K562 (cell line): ENCODE data around the gene ZCCHC3. TPM values are rescaled to one million over a fixed set of nuclear protein-coding genes. Genes with fewer than 3 reads are reported as not detected.
A peak's percentile ranks its signal among the peaks of the same experiment; 100 is the strongest.

Experiments
- ATAC-seq: fragments of 200-7000 bp; cut with Tn5 transposase; 3 replicates; pipeline ENCODE4 v1.9.1; 2020; ENCODE audit warnings: moderate library complexity
- BruUV-seq: library from RNA; stranded (reverse); fragments of 400-500 nt; replicated peaks from 2 replicates; lab custom pipeline; 2021; lab: Mats Ljungman, UMichigan
- CTCF ChIA-PET: fragments of 300-600 bp; formaldehyde crosslinking; extraction: SDS; loops from one replicate; lab custom pipeline; 2021; ENCODE audit warnings: low intra/inter-chr PET ratio; lab: Yijun Ruan, JAX
- POLR2A ChIA-PET: fragments of 300-600, 350-650 bp; sonication (Branson Sonifier 250); formaldehyde crosslinking; extraction: SDS; loops from one replicate; lab custom pipeline; 2021; ENCODE audit warnings: antibody characterized with exemption, inconsistent platforms; lab: Yijun Ruan, JAX
- DNase-seq, 4 experiments: peaks; one replicate each; pipeline versions ENCODE4 v3.0.0 to v3.0.0-alpha.2; 2011 to 2018; ENCODE audit warnings: low spot score in 3 of 4, mixed read lengths in 3 of 4; ENCODE audit errors: extremely low read depth in 1 of 4
- FAIRE-seq: peaks from 2 replicates; lab custom pipeline; 2011; peaks lifted over from hg19 to GRCh38; lab: Jason Lieb, UNC
- H2AFZ ChIP-seq: 2 replicates; pipeline ENCODE4 v1.6.0; 2011; ENCODE audit warnings: low read depth, low read length, control low read depth, inconsistent platforms
- H3K27ac ChIP-seq: fragments of 200-600 bp; 3 replicates; pipeline ENCODE4 v1.8.0; 2011; ENCODE audit warnings: low read depth, mild to moderate bottlenecking, control low read depth, inconsistent platforms, low read length, moderate library complexity, mixed read lengths; ENCODE audit errors: extremely low read depth
- H3K27me3 ChIP-seq, 2 experiments: fragments of 300-600 bp in 1 of 2; 2 replicates in 1 of 2; 3 replicates in 1 of 2; pipeline versions ENCODE4 v1.6.0 to v1.8.0; 2011; ENCODE audit warnings: inconsistent platforms in 2 of 2, low read length in 2 of 2, mild to moderate bottlenecking in 1 of 2, mixed read lengths in 1 of 2, moderate library complexity in 1 of 2; ENCODE audit not compliant: control insufficient read depth in 2 of 2, insufficient read depth in 2 of 2
- H3K36me3 ChIP-seq: fragments of 300-600 bp; 3 replicates; pipeline ENCODE4 v1.8.0; 2011; ENCODE audit warnings: mild to moderate bottlenecking, low read length, inconsistent platforms; ENCODE audit not compliant: control insufficient read depth, insufficient read depth
- H3K4me1 ChIP-seq, 2 experiments: fragments of 200-600 bp in 1 of 2; replicated peaks in 1 of 2; 2 replicates in 1 of 2; 3 replicates in 1 of 2; pipeline versions ENCODE4 v1.5.1 to v1.8.0; 2011; ENCODE audit warnings: inconsistent platforms in 2 of 2, low read length in 2 of 2, mild to moderate bottlenecking in 1 of 2, mixed read lengths in 1 of 2, moderate library complexity in 1 of 2; ENCODE audit not compliant: control insufficient read depth in 2 of 2, insufficient read depth in 2 of 2
- H3K4me2 ChIP-seq: 2 replicates; pipeline ENCODE4 v1.6.1; 2011; ENCODE audit warnings: low read length, control low read depth, inconsistent platforms, mixed read lengths; ENCODE audit not compliant: insufficient read depth
- H3K4me3 ChIP-seq: fragments of 200-600 bp; sonication (generic), shearing (Covaris generic); 2 replicates; pipeline ENCODE4 v1.5.1; 2016; ENCODE audit warnings: control low read depth, inconsistent platforms
- H3K79me2 ChIP-seq: fragments of 200-600 bp; 3 replicates; pipeline ENCODE4 v1.8.0; 2011; ENCODE audit warnings: low read length, inconsistent platforms; ENCODE audit not compliant: control insufficient read depth, insufficient read depth
- H3K9ac ChIP-seq, 2 experiments: 2 replicates each; pipeline versions ENCODE4 v1.6.0 to v1.6.1; 2011; ENCODE audit warnings: low read depth in 2 of 2, low read length in 2 of 2, control low read depth in 1 of 2, inconsistent platforms in 1 of 2, mild to moderate bottlenecking in 1 of 2, mixed read lengths in 1 of 2; ENCODE audit not compliant: insufficient read depth in 1 of 2
- H3K9me1 ChIP-seq: one replicate; pipeline ENCODE4 v1.6.0; 2011; ENCODE audit warnings: inconsistent platforms, mild to moderate bottlenecking, low read length, moderate library complexity; ENCODE audit not compliant: control insufficient read depth, insufficient read depth
- H3K9me3 ChIP-seq: replicated peaks from 2 replicates; pipeline ENCODE4 v1.5.1; 2011; ENCODE audit warnings: low read depth, low read length, inconsistent platforms; ENCODE audit not compliant: control insufficient read depth, insufficient read depth
- H4K20me1 ChIP-seq: replicated peaks from 2 replicates; pipeline ENCODE4 v1.6.1; 2011; ENCODE audit warnings: low read length, inconsistent platforms, mixed read lengths; ENCODE audit not compliant: control insufficient read depth, insufficient read depth
- ATF6 ChIP-seq: sonication (generic); formaldehyde crosslinking; IDR thresholded peaks from 2 replicates; pipeline ENCODE4 v1.4.0; 2020; ENCODE audit warnings: mild to moderate bottlenecking, missing genetic modification reagents
- CGGBP1 ChIP-seq: fragments of 250-450 bp; sonication (Bioruptor Pico); IDR thresholded peaks from 2 replicates; pipeline ENCODE4 v1.9.0; 2021; ENCODE audit warnings: mild to moderate bottlenecking
- ETV1 ChIP-seq: fragments of 450-650 bp; conservative IDR thresholded peaks from 2 replicates; pipeline ENCODE4 v1.6.1; 2016; ENCODE audit warnings: missing genetic modification characterization, control low read depth, low read depth, missing compliant biosample characterization
- HDAC8 ChIP-seq: fragments of 450-650 bp; IDR thresholded peaks from 2 replicates; pipeline ENCODE4 v1.6.1; 2016; ENCODE audit warnings: mild to moderate bottlenecking, missing genetic modification characterization, moderate library complexity, missing compliant biosample characterization
- HNRNPH1 ChIP-seq: fragments of 200-400 bp; formaldehyde crosslinking; optimal IDR thresholded peaks from 2 replicates; pipeline ENCODE3; 2017; ENCODE audit warnings: low read depth, mild to moderate bottlenecking, low read length, moderate library complexity
- HNRNPUL1 ChIP-seq: fragments of 200-400 bp; formaldehyde crosslinking; IDR thresholded peaks from 2 replicates; pipeline ENCODE4 v1.6.1; 2017; ENCODE audit warnings: low read length
- KDM2B ChIP-seq: fragments of 250-450 bp; sonication (Bioruptor Pico); IDR thresholded peaks from 2 replicates; pipeline ENCODE4 v1.8.0; 2021; ENCODE audit warnings: mild to moderate bottlenecking, moderate library complexity
- MTF1 ChIP-seq: fragments of 250-450 bp; sonication (Bioruptor Pico); IDR thresholded peaks from 2 replicates; pipeline ENCODE4 v1.9.0; 2021; ENCODE audit warnings: moderate library complexity, mild to moderate bottlenecking, inconsistent platforms, borderline replicate concordance
- PKNOX1 ChIP-seq: fragments of 450-650 bp; IDR thresholded peaks from 2 replicates; pipeline ENCODE4 v1.6.1; 2016
- SOX6 ChIP-seq: fragments of 450-650 bp; IDR thresholded peaks from 2 replicates; pipeline ENCODE4 v1.6.1; 2014; ENCODE audit warnings: mild to moderate bottlenecking
- SREBF2 ChIP-seq: sonication (generic); formaldehyde crosslinking; IDR thresholded peaks from 2 replicates; pipeline ENCODE4 v1.4.0; 2020; ENCODE audit warnings: mild to moderate bottlenecking, missing genetic modification reagents
- TBL1XR1 ChIP-seq, 2 experiments: IDR thresholded peaks; 2 replicates each; pipeline ENCODE4 v1.6.1; 2012; ENCODE audit warnings: improper control_type of control experiment in 2 of 2, low read length in 2 of 2, mild to moderate bottlenecking in 1 of 2
- USF1 ChIP-seq: sonication (generic); formaldehyde crosslinking; IDR thresholded peaks from 2 replicates; pipeline ENCODE4 v1.9.0; 2022; ENCODE audit warnings: mild to moderate bottlenecking, missing genetic modification reagents
- ZBTB9 ChIP-seq: fragments of 450-650 bp; formaldehyde crosslinking; IDR thresholded peaks from 2 replicates; pipeline ENCODE4 v1.4.0; 2020; ENCODE audit warnings: mild to moderate bottlenecking, moderate library complexity
- ZNF384 ChIP-seq: IDR thresholded peaks from 2 replicates; pipeline ENCODE4 v1.6.1; 2012; ENCODE audit warnings: low read depth, low read length, improper control_type of control experiment
- ZNF75A ChIP-seq: fragments of 450-650 bp; formaldehyde crosslinking; IDR thresholded peaks from 2 replicates; pipeline ENCODE4 v1.4.0; 2020; ENCODE audit warnings: mild to moderate bottlenecking
- WGBS: fragments of 100-300 bp; shearing (Covaris generic); methylation state at CpG from one replicate; pipeline ENCODE4 v1.1.6; 2016; ENCODE audit warnings: low coverage, mixed read lengths; ENCODE audit not compliant: insufficient coverage; ENCODE audit errors: missing lambda C conversion rate; 5-methylcytosine and 5-hydroxymethylcytosine counted together
- in situ Hi-C: fragments of 300-500 bp; cut with MboI; formaldehyde crosslinking; loops from 4 replicates; pipeline ENCODE4 v1.15.0; 2018; ENCODE audit warnings: inconsistent platforms, mixed read lengths
- intact Hi-C: fragments of 100-400 bp; cut with micrococcal nuclease; formaldehyde crosslinking; loops from 2 replicates; pipeline ENCODE4 v1.14.2; 2022
- polyA plus RNA-seq, 8 experiments: library from polyadenylated mRNA; depleted of rRNA in 4 of 8; stranded (reverse) in 5 of 8; unstranded in 3 of 8; fragments of >200 nt; fragmentation: Nextera tagmentation in 2 of 8; fragmentation: Illumina TruSeq in 1 of 8; extraction: Ambion mirVana in 2 of 8; extraction: Trizol in 1 of 8; gene quantifications; 2 replicates each; pipeline versions ENCODE4 v1.2.1 to v1.2.3, GENCODE V29; 2011 to 2014; ENCODE audit warnings: inconsistent platforms in 1 of 8, missing spikeins in 1 of 8
- total RNA-seq, 7 experiments: library from RNA; depleted of rRNA in 6 of 7; stranded (reverse); fragments of >200 nt in 6 of 7; fragmentation: Illumina TruSeq in 2 of 7; extraction: Trizol in 2 of 7; gene quantifications; 2 replicates each; pipeline versions ENCODE4 v1.2.1 to v1.2.3, GENCODE V29; 2011 to 2021; ENCODE audit warnings: low replicate concordance in 1 of 7

The ZCCHC3 gene
- total and polyA plus RNA-seq, 9 of the 15 experiments (the other 6 are each of a cell fraction or from before 2014, with no cell fraction given) = 2.8 to 23.3 (median 16.5) TPM

- Histone ChIP-seq H3K9me3 (no peaks in the 10 kb centered on the region), H2AFZ (no peak overlapping the region), H3K9ac (peak overlapping the region; percentile 79 to 91), H3K27ac (peak overlapping the region; percentile 95), H3K36me3 (peaks cover 30% of the 10 kb centered on the region; the same call in 2 of the 3 replicates), H3K79me2 (peaks cover 49% of the 10 kb centered on the region), H3K4me1 (peaks cover 16 to 57% of the 10 kb centered on the region in 2 experiments; a peak in 4 of 5 replicates), H3K27me3 (no peaks in the 10 kb centered on the region), H4K20me1 (peaks cover 16% of the 10 kb centered on the region; the same call in 1 of the 2 replicates), H3K4me3 (peak overlapping the region; percentile 65), H3K4me2 (peak overlapping the region; percentile 92), H3K9me1 (peaks cover 3% of the 10 kb centered on the region)
- ChIA-PET CTCF (no interaction called here), POLR2A (interaction anchor here (1.2 kb wide), 1 partner anchor 20 kb away, joined by 5 read pairs; the partner anchor contains the start of gene NRSN2)
- DNase-seq = peak; percentile 86 to 94 (median 90)
- WGBS = under 1% methylated on average over 35 of the region's 47 CpGs
- FAIRE-seq = peak; percentile 81
- intact Hi-C loops = loop anchor here (2.0 kb wide), 1 partner anchor 69 kb away; no protein-coding TSS in a partner anchor
- BruUV-seq = TSS peak; percentile 56
- peak; percentile 63 for ATAC-seq
- in situ Hi-C loops = no loop called here
- 0 out of 2 replicates have a peak, but pooled peaks have one; percentile 37 for TF ChIP-seq ATF6
- TF ChIP-seq KDM2B (CRISPR knock-in tag) = 0 out of 2 replicates have a peak, but pooled peaks have one; percentile 65
- no peak for TF ChIP-seq HNRNPUL1
- no peak for TF ChIP-seq CGGBP1 (CRISPR knock-in tag)
- no peak for TF ChIP-seq MTF1 (CRISPR knock-in tag)
- no peak for TF ChIP-seq ZNF384
- no peak for TF ChIP-seq HNRNPH1
- TF ChIP-seq SOX6 = no peak
- TF ChIP-seq SREBF2 (CRISPR knock-in tag) = no peak
- no peak for TF ChIP-seq ETV1 (tag)
- no peak for TF ChIP-seq TBL1XR1 (IDR thresholded peaks at IDR 0.05; ENCODE audit: low read length in 2 of 2)
- no peak for TF ChIP-seq USF1 (CRISPR knock-in tag)
- TF ChIP-seq PKNOX1 = no peak
- TF ChIP-seq HDAC8 = no peak
- no peak for TF ChIP-seq ZNF75A (CRISPR knock-in tag)
- no peak for TF ChIP-seq ZBTB9 (CRISPR knock-in tag)
Observed at GRCh38 chr20:327186-328026, 30.0 kb downstream of the ZCCHC3 start.
